Measurements from ENCODE around the gene TUSC2.

The TUSC2 gene

GRCh38 chr3:50298836-50299637 is 29.0 kb downstream of the TUSC2 start, which contains the start of the genes HYAL3 and NAA80:
Gene HYAL3, minus strand, starts transcription at chr3:50299405. Its CDS starts 3,803 bp downstream, at chr3:50295602.
Gene NAA80, minus strand, starts transcription at chr3:50299405. Its CDS starts 1,942 bp downstream, at chr3:50297463.
- Histone ChIP-seq H2AFZ (ENCODE audit: low read depth, low read length) (peak within 1 kb of the TSS; percentile 100), H3K27me3 (ENCODE audit: insufficient read depth, low read length, poor library complexity) (no peaks in the 10 kb centered on the region), H3K4me1 (ENCODE audit: insufficient read depth, low read length) (peaks cover 28% of the 10 kb centered on the region), H4K20me1 (ENCODE audit: insufficient read depth, low read length) (peaks cover 3% of the 10 kb centered on the region; the same call in 1 of the 2 replicates), H3K27ac (ENCODE audit: low read length) (peak within 1 kb of the TSS; percentile 96), H3K4me2 (ENCODE audit: insufficient read depth, low read length) (peak within 1 kb of the TSS; percentile 100), H3K4me3 (ENCODE audit: low read depth in 1 of 2, low read length in 2 of 2) (peak within 1 kb of the TSS; percentile 92 to 100), H3K79me2 (ENCODE audit: insufficient read depth, low read length) (peaks cover 7% of the 10 kb centered on the region; the same call in 1 of the 2 replicates), H3K36me3 (ENCODE audit: insufficient read depth, low read length) (peaks cover 6% of the 10 kb centered on the region; the same call in 1 of the 2 replicates), H3K9me3 (ENCODE audit: insufficient read depth, low read length, severe bottlenecking) (no peaks in the 10 kb centered on the region), H3K9ac (ENCODE audit: low read depth, low read length) (peak within 1 kb of the TSS; percentile 92)
- no peak for TF ChIP-seq EZH2 (IDR thresholded peaks at IDR 0.05; ENCODE audit: borderline replicate concordance, low read depth, low read length, severe bottlenecking)
- peak; percentile 63 for TF ChIP-seq CTCF (IDR thresholded peaks at IDR 0.05; ENCODE audit: borderline replicate concordance, extremely low read depth, low read length, poor library complexity, severe bottlenecking)
- ATAC-seq (ENCODE audit: insufficient read depth, low read depth), result peak; percentile 86
- DNase-seq, result peak; percentile 99

GRCh38 chr3:50297896-50298725 is 29.9 kb downstream of the TUSC2 start:
- Histone ChIP-seq H3K36me3 (ENCODE audit: insufficient read depth, low read length) (peaks cover 6% of the 10 kb centered on the region; the same call in 1 of the 2 replicates), H3K9me3 (ENCODE audit: insufficient read depth, low read length, severe bottlenecking) (no peaks in the 10 kb centered on the region), H4K20me1 (ENCODE audit: insufficient read depth, low read length) (peaks cover 3% of the 10 kb centered on the region; the same call in 1 of the 2 replicates), H3K27ac (ENCODE audit: low read length) (peak overlapping the region; percentile 96), H2AFZ (ENCODE audit: low read depth, low read length) (0 out of 2 replicates have a peak overlapping the region, but pooled peaks have one; percentile 100), H3K4me3 (ENCODE audit: low read depth in 1 of 2, low read length in 2 of 2) (peak overlapping the region; percentile 92 to 100), H3K27me3 (ENCODE audit: insufficient read depth, low read length, poor library complexity) (no peaks in the 10 kb centered on the region), H3K79me2 (ENCODE audit: insufficient read depth, low read length) (peaks cover 7% of the 10 kb centered on the region; the same call in 1 of the 2 replicates), H3K9ac (ENCODE audit: low read depth, low read length) (peak overlapping the region; percentile 92), H3K4me2 (ENCODE audit: insufficient read depth, low read length) (peak overlapping the region; percentile 100), H3K4me1 (ENCODE audit: insufficient read depth, low read length) (peaks cover 33% of the 10 kb centered on the region)
- TF ChIP-seq EZH2 (IDR thresholded peaks at IDR 0.05; ENCODE audit: borderline replicate concordance, low read depth, low read length, severe bottlenecking) (no peak), CTCF (IDR thresholded peaks at IDR 0.05; ENCODE audit: borderline replicate concordance, extremely low read depth, low read length, poor library complexity, severe bottlenecking) (no peak)
- DNase-seq (no peak), ATAC-seq (ENCODE audit: insufficient read depth, low read depth) (no peak)

GRCh38 chr3:50297384-50297775 is 30.6 kb downstream of the TUSC2 start:
- TF ChIP-seq EZH2 (IDR thresholded peaks at IDR 0.05; ENCODE audit: borderline replicate concordance, low read depth, low read length, severe bottlenecking), result no peak
- TF ChIP-seq CTCF (IDR thresholded peaks at IDR 0.05; ENCODE audit: borderline replicate concordance, extremely low read depth, low read length, poor library complexity, severe bottlenecking), result no peak
- Histone ChIP-seq H3K27me3 (ENCODE audit: insufficient read depth, low read length, poor library complexity) (no peaks in the 10 kb centered on the region), H3K4me2 (ENCODE audit: insufficient read depth, low read length) (peak overlapping the region; percentile 100; the same call in 1 of the 2 replicates), H3K4me1 (ENCODE audit: insufficient read depth, low read length) (peaks cover 40% of the 10 kb centered on the region), H3K36me3 (ENCODE audit: insufficient read depth, low read length) (peaks cover 6% of the 10 kb centered on the region; the same call in 1 of the 2 replicates), H3K4me3 (ENCODE audit: low read depth in 1 of 2, low read length in 2 of 2) (no peak overlapping the region), H3K27ac (ENCODE audit: low read length) (no peak overlapping the region), H3K9me3 (ENCODE audit: insufficient read depth, low read length, severe bottlenecking) (no peaks in the 10 kb centered on the region), H2AFZ (ENCODE audit: low read depth, low read length) (no peak overlapping the region), H4K20me1 (ENCODE audit: insufficient read depth, low read length) (peaks cover 3% of the 10 kb centered on the region; the same call in 1 of the 2 replicates), H3K79me2 (ENCODE audit: insufficient read depth, low read length) (peaks cover 7% of the 10 kb centered on the region; the same call in 1 of the 2 replicates), H3K9ac (ENCODE audit: low read depth, low read length) (no peak overlapping the region)
- no peak for ATAC-seq (ENCODE audit: insufficient read depth, low read depth)
- DNase-seq, result no peak

All from DND-41 (cell line).